ENCODE data around the gene ADAM10.

ADAM10 gene

GRCh38 chr15:58561321-58561720 is 188.2 kb downstream of the ADAM10 start:
- no peak overlapping the region for H3K9ac ChIP-seq
- H3K36me3 ChIP-seq (ENCODE audit: control insufficient read depth, insufficient read depth, low read length): no peaks in the 10 kb centered on the region
- no peak overlapping the region for H3K4me3 ChIP-seq (ENCODE audit: low read depth, low read length)
- no peak overlapping the region for H3K4me2 ChIP-seq (ENCODE audit: low read length)
- H2AFZ ChIP-seq: no peak overlapping the region
- no peak for TF ChIP-seq CTCF (IDR thresholded peaks at IDR 0.05)
- no peaks in the 10 kb centered on the region for H3K27me3 ChIP-seq (ENCODE audit: control insufficient read depth, insufficient read depth, low read length)
- H3K27ac ChIP-seq: no peak overlapping the region
- H3K79me2 ChIP-seq: no peaks in the 10 kb centered on the region
- no peaks in the 10 kb centered on the region for H3K9me3 ChIP-seq (ENCODE audit: control insufficient read depth, low read length)
- no peaks in the 10 kb centered on the region for H3K4me1 ChIP-seq

- Histone ChIP-seq H3K9me3 (ENCODE audit: control insufficient read depth, low read length) (no peaks in the 10 kb centered on the region), H3K27ac (no peak overlapping the region), H3K79me2 (no peaks in the 10 kb centered on the region), H2AFZ (no peak overlapping the region), H3K9ac (no peak overlapping the region), H3K4me1 (no peaks in the 10 kb centered on the region), H3K4me3 (ENCODE audit: low read depth, low read length) (no peak overlapping the region), H3K27me3 (ENCODE audit: control insufficient read depth, insufficient read depth, low read length) (no peaks in the 10 kb centered on the region), H3K36me3 (ENCODE audit: control insufficient read depth, insufficient read depth, low read length) (no peaks in the 10 kb centered on the region), H3K4me2 (ENCODE audit: low read length) (no peak overlapping the region)
- TF ChIP-seq CTCF (IDR thresholded peaks at IDR 0.05): no peak
Observed at GRCh38 chr15:58559904-58560588, 189.5 kb downstream of the ADAM10 start.

- Histone ChIP-seq H3K4me2 (ENCODE audit: low read length) (no peak overlapping the region), H3K4me1 (no peaks in the 10 kb centered on the region), H3K27ac (no peak overlapping the region)
Observed at GRCh38 chr15:58558777-58559176, 190.7 kb downstream of the ADAM10 start.

GRCh38 chr15:58556541-58556940 is 193.0 kb downstream of the ADAM10 start:
- H3K79me2 ChIP-seq: no peaks in the 10 kb centered on the region
- H3K27me3 ChIP-seq (ENCODE audit: control insufficient read depth, insufficient read depth, low read length): no peaks in the 10 kb centered on the region
- TF ChIP-seq CTCF (IDR thresholded peaks at IDR 0.05): no peak
- no peak overlapping the region for H3K9ac ChIP-seq
- H3K9me3 ChIP-seq (ENCODE audit: control insufficient read depth, low read length): no peaks in the 10 kb centered on the region
- H3K4me2 ChIP-seq (ENCODE audit: low read length): no peak overlapping the region
- H3K36me3 ChIP-seq (ENCODE audit: control insufficient read depth, insufficient read depth, low read length): no peaks in the 10 kb centered on the region
- no peak overlapping the region for H3K4me3 ChIP-seq (ENCODE audit: low read depth, low read length)
- no peak overlapping the region for H2AFZ ChIP-seq
- no peaks in the 10 kb centered on the region for H3K4me1 ChIP-seq
- H3K27ac ChIP-seq: no peak overlapping the region

More at GRCh38 chr15:58558777-58559176, 190.7 kb downstream of the ADAM10 start:
- Histone ChIP-seq H3K79me2 (no peaks in the 10 kb centered on the region), H3K36me3 (ENCODE audit: control insufficient read depth, insufficient read depth, low read length) (no peaks in the 10 kb centered on the region), H2AFZ (no peak overlapping the region), H3K9ac (no peak overlapping the region), H3K9me3 (ENCODE audit: control insufficient read depth, low read length) (no peaks in the 10 kb centered on the region), H3K27me3 (ENCODE audit: control insufficient read depth, insufficient read depth, low read length) (no peaks in the 10 kb centered on the region), H3K4me3 (ENCODE audit: low read depth, low read length) (no peak overlapping the region)
- no peak for TF ChIP-seq CTCF (IDR thresholded peaks at IDR 0.05)

- TF ChIP-seq CTCF (IDR thresholded peaks at IDR 0.05): no peak
- Histone ChIP-seq H3K9me3 (ENCODE audit: control insufficient read depth, low read length) (no peaks in the 10 kb centered on the region), H3K4me1 (no peaks in the 10 kb centered on the region), H3K4me3 (ENCODE audit: low read depth, low read length) (no peak overlapping the region), H3K36me3 (ENCODE audit: control insufficient read depth, insufficient read depth, low read length) (no peaks in the 10 kb centered on the region), H3K27me3 (ENCODE audit: control insufficient read depth, insufficient read depth, low read length) (no peaks in the 10 kb centered on the region), H3K9ac (no peak overlapping the region), H3K4me2 (ENCODE audit: low read length) (no peak overlapping the region), H3K79me2 (no peaks in the 10 kb centered on the region), H3K27ac (no peak overlapping the region), H2AFZ (no peak overlapping the region)
Observed at GRCh38 chr15:58556028-58556361, 193.5 kb downstream of the ADAM10 start.

Measured in parathyroid adenoma (tissue), 2 donors.